Hematopoietic multipotent progenitor cell treated with erythropoietin and hydrocortisone succinate and interleukin-3 and kit ligand, for 6 days (in vitro differentiated cells): ENCODE data around the gene TMEFF2.

Source experiments
- DNase-seq: peaks from one replicate; pipeline ENCODE4 v3.0.0-alpha.2; 2015

TMEFF2 gene

GRCh38 chr2:192007581-192008228, 187.0 kb downstream of the TMEFF2 start:
- DNase-seq = no peak

GRCh38 chr2:192005211-192005610, 189.5 kb downstream of the TMEFF2 start:
- no peak for DNase-seq

DNA sequence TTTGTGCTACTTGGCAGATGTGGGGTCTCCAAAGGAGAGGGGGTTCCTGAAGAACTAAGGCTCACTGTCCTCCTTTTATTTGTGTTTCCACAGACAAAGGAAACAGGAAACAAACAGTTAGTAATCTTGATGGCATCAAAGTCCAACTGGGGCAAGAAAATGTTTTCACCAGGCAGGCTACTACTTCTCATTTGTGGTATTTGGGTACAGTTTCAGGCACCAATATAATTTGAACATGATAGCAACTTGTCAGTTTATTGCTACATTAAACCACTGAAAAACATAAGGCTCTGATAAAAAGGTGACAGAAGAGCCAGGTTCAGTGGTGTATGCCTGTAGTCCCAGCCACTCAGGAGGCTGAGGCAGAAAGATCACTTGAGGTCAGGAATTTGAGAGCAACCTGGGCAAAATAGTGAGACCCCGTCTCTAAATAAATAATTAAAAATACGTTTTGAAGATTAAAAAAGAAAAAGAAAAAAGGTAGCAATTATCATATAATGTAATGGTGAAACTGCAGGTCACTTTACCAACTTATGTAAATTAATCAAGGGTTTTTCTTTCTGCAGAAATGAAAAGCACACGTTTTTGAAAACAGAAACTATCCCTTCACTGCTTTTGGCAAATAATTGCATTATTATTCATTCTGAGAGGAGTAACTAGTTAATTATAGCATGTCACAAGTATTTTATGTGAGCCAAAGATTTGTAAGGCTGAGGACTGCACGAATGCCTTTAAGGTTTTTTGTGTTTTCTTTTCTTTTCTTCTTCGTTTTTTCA, 190.4 kb downstream of the TMEFF2 start:
- peak; percentile 29 for DNase-seq

DNA sequence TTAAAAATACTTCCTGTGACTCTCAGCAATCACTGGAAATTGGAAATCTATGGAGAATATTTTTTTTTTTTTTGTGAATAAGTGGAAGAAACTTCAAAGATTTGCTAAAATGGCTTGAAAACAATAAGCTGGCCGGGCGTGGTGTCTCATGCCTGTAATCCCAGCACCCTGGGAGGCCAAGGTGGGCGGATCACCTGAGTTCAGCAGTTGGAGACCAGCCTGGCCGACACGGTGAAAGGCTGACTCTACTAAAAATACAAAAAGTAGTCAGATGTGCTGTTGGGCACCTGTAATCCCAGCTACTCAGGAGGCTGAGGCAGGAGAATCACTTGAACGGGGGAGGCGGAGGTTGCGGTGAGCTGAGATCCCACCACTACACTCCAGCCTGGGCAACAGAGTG, 192.3 kb downstream of the TMEFF2 start:
- DNase-seq = no peak

- DNase-seq = no peak
Measured at GRCh38 chr2:192000196-192000980, 194.3 kb downstream of the TMEFF2 start.

DNA sequence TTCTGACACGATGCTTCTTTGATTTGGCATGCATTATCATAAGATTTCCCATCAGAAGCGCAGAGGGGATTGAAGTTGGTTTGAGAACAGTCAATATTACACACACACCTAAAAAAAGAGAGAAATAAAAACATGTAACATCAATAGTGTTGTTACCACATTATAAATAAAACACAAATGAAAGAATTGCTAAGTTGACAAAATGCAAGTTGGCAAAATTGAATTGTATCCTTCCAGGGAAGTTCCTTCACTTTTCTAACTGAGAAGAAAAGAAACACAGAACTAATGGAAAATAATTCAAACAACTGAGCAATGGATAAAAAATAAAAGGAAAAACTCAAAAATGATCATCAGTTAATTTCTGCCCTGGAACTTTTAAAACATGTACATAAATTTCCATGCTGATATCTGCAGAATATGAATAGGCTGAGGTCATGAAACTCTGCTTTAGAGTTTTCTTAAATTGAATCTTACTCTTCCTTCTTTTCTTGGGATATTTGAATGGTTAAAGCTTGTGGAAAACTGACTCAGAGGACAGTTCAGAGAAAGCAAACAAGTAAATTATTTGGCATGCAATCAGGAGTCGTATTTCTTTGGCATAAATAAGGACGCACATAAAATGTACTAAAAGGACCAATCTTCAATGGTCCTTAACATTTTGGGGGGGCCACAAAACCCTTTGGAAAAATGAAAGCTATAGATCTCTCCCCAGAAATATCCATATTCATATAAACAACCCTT, 195.5 kb downstream of the TMEFF2 start:
- no peak for DNase-seq

DNA sequence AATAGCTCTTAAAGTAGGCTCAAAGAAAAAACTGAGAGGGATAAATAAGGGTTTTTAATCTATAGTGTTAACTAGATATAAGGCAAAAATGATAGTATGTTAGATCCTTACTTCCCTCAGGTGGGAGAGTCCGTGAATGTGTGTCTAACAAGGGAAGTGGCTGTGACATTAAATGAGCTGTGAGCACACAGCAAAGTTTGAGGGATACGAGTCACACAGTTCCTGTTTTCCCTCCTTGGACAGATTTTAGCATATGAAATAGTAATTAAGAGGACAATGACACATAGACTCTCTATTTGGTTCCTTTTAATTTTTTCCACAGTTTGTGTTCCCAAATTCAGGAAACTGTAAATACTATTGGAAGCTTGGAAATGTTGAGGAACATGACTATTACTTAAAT, 199.4 kb downstream of the TMEFF2 start:
- no peak for DNase-seq

DNA sequence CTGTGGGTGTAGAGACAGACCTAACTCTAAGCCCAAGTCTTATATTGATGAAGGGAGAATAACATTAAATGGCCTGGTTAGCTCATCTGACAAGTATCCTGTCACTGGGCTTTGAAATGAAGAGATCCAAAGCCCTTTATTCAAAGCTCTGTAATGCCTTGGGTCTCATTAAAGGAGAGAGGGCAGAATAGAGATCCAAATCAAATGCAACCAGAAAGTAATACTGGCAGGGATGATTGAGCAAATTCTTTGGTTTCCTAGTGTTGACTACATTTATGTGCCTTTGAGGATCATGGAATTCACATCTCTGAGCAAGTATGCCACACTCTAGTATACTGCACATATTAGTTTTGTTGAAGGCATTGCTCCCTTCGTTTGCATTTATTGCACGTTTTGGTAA, 200.0 kb downstream of the TMEFF2 start:
- no peak for DNase-seq

GRCh38 chr2:191991442-191991841, 203.3 kb downstream of the TMEFF2 start:
- peak; percentile 52 for DNase-seq

DNA sequence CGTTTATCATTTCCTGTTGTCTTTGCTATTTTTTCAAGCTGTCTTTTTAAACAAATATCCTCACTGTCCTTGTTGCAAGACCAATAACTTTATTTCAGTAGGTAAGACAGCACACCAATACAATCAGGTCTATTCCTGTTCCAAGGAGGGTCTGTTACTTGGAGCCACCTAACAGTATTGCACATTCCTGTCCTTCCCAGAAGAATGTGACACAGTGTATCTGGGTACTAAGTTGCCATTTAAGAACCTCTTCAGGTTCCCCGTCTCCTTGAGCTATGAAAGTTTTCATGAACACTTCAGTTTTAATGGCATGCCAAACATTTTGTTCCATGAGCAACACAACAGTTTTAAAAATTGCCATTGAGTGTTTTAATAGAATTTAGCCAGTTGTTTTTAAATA, 209.0 kb downstream of the TMEFF2 start:
- no peak for DNase-seq

DNA sequence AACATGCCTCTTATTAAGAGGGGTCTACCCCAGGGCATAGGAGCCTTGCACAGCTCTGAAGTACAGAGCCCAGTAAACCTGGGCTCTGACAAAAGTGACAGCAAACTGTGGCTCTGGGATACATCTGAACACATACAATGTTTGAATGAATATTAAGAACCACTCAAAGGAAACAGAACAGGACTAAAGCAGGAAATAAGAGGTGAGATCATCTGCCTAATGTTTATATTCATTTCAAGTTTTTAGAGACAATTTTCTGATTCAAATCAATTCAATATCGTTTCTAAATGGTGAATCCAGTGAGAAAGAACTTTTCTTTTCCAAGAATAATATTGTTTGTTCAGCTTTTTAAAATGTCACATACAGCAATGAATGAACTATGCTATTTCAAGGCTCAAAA, 211.1 kb downstream of the TMEFF2 start:
- DNase-seq = no peak

- no peak for DNase-seq
Measured at GRCh38 chr2:191983186-191983585, 211.5 kb downstream of the TMEFF2 start.

- DNase-seq = no peak
Measured at GRCh38 chr2:191981706-191982105, 213.0 kb downstream of the TMEFF2 start.

DNA sequence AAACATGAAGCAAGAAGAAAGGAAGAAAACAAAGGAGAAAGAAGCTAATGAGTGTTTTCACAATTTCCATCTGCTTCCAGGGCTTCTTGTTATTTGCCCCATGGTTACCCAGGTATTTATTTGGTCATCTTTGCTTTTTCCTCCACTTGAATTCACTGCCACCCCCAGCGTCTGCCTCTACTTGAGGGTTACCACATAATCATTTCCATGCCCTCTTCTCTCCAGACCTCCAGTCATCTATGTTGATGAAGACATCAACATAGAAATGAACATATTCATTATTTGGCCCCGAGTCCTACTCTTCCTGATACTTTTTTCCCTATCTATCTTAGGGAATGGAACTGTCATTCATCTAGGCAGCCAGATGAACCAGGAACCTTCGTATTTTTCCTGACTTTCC, 214.2 kb downstream of the TMEFF2 start:
- DNase-seq = no peak

DNA sequence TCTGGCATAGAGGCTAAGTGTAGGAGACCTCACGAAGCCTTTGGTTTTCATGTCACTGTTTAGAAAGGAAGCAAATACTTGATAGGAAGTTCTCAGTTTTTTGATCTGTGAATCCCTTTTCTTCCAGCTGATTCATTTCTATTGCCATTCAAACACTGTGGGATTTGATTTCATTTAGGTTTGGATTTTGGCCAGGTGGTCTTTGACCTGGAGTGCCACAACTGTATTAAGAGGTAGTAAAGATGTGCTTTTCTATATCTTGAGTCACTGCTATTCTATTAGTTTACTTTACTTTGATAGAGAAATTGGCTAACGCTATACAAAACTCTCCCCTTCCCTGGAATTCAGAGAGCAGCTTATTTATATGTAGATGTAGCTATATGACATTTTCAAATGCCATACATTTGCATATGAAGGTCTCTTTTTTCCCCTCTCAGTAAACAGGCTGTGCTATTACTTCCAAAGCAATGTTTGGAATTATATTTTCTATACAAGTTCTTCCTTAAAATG, 215.5 kb downstream of the TMEFF2 start:
- no peak for DNase-seq

GRCh38 chr2:191977754-191978153, 217.0 kb downstream of the TMEFF2 start:
- no peak for DNase-seq

DNA sequence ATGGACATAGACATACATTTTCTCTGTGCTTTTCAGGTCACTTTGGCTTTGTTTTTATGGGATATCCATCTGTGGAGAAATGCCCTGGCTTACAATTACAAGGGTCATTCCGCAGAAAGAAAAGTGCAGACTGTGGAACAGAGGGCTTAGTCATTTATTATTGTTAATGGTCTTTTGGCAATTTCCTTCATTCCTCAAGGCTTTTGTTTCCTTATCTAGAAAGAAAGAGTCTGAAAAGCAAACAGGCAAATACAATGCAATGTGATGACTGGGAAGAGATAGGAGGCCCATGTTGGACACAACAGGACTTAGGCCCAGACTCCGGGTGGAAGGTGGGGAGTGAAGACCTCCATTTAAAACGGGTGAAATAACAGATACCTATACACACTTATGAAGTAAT, 218.3 kb downstream of the TMEFF2 start:
- DNase-seq = no peak

DNA sequence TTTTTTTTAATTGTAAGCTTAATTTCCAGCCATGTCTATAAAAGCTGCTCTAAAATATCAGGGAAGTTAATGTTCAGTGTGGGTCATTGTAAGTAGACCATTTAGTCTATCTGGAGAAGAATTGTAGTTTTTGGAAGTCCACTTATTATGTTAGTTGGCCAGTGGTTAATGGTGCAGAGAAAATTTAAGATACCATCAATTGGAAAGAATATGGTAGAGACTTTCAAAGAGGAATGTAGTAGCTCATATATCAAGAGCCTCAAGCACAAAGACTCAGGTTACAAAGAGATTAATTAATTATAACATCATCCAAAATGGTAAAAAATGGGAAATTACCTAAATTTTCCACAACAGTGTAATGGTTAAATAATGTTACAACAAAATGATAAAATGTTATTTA, 220.1 kb downstream of the TMEFF2 start:
- DNase-seq = no peak

GRCh38 chr2:191970867-191971266, 223.9 kb downstream of the TMEFF2 start:
- no peak for DNase-seq

DNA sequence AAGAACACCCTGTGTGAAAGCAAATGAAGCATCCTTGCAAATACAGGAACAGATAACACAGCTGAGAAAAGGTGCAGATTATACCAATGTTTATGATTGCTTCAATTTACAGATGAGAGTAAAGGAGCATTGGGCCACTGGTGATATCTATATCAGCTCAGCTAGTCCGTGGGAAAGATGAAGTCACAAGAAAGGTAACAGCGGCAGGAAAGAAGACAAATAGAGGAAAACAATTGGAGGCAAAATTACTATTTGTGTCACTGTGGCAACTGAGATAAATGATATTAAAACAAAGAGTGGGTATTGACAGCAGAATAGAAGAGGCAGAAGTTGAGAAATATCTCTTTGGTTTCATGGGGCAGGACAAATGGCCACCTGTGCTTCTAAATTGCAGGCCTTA, 226.6 kb downstream of the TMEFF2 start:
- no peak for DNase-seq

DNA sequence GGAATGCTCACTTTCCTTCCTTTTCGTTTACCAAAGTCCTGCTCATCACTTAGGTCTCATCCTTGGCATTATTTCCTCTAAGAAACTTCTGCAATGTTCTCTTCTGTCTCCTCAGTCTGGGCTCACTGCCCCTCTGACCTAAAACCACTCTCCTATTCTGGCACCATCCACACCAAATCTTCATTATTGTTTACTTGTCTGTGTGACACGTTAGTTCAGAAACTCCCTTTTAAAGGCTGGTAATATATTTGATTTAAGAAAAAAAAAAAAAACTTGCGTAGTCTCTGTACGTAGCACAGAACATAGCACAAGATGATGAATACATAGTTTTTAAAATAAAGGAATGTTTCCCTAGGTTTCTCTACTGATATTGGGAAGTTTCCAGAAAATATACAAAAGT, 229.0 kb downstream of the TMEFF2 start:
- no peak for DNase-seq

DNA sequence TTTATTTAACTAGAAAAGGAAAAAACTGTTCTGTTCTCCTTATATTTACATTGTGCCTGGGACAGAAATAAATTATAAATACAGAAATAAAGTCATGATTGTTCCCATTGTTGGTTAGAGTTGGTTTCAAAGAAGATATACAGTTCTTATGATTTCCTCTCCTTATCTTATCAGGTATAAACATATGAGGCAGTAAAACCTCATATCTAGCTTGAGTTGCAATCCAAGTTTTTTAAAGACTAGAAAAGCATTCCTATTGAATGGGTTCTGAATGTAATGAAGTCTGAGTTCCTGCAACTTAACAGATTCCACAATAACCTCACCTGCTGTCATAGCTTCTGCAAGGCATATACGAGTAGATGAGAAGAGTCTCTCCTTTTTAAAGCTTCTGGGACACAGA, 233.2 kb downstream of the TMEFF2 start:
- DNase-seq = peak; percentile 69

- DNase-seq = no peak
Measured at GRCh38 chr2:191959209-191959608, 235.5 kb downstream of the TMEFF2 start.
